Lower leg skin (tissue), 3 donors: ENCODE data around the gene NONO.

Source experiments
- POLR2A ChIP-seq, 2 donors: fragments of 450-650 bp; IDR thresholded peaks; one replicate each; pipeline ENCODE4 v1.6.1; 2016 to 2017; ENCODE audit warnings: antibody characterized with exemption in 2 of 2, mild to moderate bottlenecking in 1 of 2, moderate library complexity in 1 of 2
- TF ChIP-seq, protein P1 (sequence below), 3 donors: fragments of 450-650 bp; IDR thresholded peaks; one replicate each; pipeline ENCODE4 v1.5.1; 2016; ENCODE audit warnings: antibody characterized with exemption in 3 of 3, mild to moderate bottlenecking in 3 of 3, moderate library complexity in 2 of 3

- TF ChIP-seq, protein P1, sequence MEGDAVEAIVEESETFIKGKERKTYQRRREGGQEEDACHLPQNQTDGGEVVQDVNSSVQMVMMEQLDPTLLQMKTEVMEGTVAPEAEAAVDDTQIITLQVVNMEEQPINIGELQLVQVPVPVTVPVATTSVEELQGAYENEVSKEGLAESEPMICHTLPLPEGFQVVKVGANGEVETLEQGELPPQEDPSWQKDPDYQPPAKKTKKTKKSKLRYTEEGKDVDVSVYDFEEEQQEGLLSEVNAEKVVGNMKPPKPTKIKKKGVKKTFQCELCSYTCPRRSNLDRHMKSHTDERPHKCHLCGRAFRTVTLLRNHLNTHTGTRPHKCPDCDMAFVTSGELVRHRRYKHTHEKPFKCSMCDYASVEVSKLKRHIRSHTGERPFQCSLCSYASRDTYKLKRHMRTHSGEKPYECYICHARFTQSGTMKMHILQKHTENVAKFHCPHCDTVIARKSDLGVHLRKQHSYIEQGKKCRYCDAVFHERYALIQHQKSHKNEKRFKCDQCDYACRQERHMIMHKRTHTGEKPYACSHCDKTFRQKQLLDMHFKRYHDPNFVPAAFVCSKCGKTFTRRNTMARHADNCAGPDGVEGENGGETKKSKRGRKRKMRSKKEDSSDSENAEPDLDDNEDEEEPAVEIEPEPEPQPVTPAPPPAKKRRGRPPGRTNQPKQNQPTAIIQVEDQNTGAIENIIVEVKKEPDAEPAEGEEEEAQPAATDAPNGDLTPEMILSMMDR (IDR thresholded peaks at IDR 0.05) = no peak
- no peak for TF ChIP-seq POLR2A (IDR thresholded peaks at IDR 0.05)
Measured at GRCh38 chrX:71269801-71270395, 13.5 kb upstream of the NONO start.
